Muscle of arm (tissue), 12 donors: Measurements from ENCODE around the gene TBC1D1. TPM values are rescaled to one million over a fixed set of nuclear protein-coding genes. Genes with fewer than 3 reads are reported as not detected.

Experiments used
- DNase-seq: peaks from one replicate; pipeline ENCODE4 v3.0.0-alpha.2; 2013
- polyA plus RNA-seq, 12 donors: library from polyadenylated mRNA; unstranded; fragments of 120-200 nt; gene quantifications; one replicate each; pipeline ENCODE4 v1.2.1, GENCODE V29; 2013; ENCODE audit not compliant: insufficient read length in 12 of 12

Gene TBC1D1
- polyA plus RNA-seq, 12 donors, result 36.0 to 71.2 (median 61.3) TPM; not detected in 1

- DNase-seq, result no peak
Observed at GRCh38 chr4:38144031-38144430, 253.1 kb downstream of the TBC1D1 start.

- DNase-seq, result no peak
Observed at GRCh38 chr4:38145033-38145678, 254.3 kb downstream of the TBC1D1 start.

GRCh38 chr4:38145741-38146140 is 254.9 kb downstream of the TBC1D1 start:
- no peak for DNase-seq

GRCh38 chr4:38146383-38146782 is 255.5 kb downstream of the TBC1D1 start:
- DNase-seq, result no peak

GRCh38 chr4:38149472-38149996 is 258.6 kb downstream of the TBC1D1 start:
- DNase-seq, result no peak

GRCh38 chr4:38149997-38150671 is 259.2 kb downstream of the TBC1D1 start:
- no peak for DNase-seq

GRCh38 chr4:38150766-38151165 is 259.9 kb downstream of the TBC1D1 start:
- DNase-seq, result no peak

- DNase-seq, result no peak
Observed at GRCh38 chr4:38151873-38152272, 261.0 kb downstream of the TBC1D1 start.

DNA sequence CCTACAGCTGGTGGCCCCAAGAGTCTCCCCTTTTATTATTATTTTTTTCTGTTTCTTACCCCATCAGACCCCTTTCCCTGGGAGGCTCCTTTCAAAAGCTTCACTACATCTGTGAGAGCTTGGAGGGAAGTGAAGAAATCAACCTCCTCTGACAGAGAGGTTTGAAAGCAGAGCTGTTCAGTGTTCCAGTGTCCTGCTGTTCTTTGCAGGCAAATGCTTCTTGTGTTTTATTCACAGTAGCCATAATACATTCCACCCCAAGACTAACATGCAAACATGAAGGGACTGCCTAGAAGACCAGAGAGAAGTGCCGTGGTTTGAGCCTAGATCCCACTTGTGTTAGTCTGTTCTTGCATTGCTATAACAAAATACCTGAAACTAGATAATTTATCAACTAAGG is 261.4 kb downstream of the TBC1D1 start:
- no peak for DNase-seq

DNA sequence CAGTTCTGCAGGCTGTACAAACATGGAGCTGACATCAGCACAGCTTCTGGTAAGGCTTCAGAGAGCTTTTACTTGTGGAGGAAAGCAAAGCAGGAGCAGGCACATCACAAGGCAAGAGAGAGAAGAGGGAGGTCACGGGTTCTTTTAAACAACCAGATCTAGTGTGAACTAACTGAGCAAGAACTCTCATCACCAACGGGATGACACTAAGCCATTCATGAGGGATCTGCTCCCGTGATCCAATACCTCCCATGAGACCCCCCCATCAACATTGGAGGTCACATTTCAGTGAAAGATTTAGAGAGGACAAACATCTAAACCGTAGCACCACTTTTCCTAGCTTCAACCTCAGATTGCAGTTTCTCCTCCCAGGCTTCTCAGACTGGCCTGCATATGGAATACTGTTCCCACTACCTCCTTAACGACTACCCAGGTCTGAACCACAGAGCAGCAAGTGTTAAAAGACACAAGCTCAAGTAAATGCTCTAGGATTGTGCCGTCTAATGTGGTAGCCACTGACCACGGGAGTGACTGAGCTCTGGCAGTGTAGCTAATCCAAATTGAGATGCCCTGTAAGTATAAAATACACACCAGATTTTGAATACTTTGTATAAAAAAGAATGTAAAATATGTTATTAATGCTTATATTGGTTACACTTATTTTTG is 262.0 kb downstream of the TBC1D1 start:
- no peak for DNase-seq

GRCh38 chr4:38153387-38153760 is 262.5 kb downstream of the TBC1D1 start:
- no peak for DNase-seq

DNA sequence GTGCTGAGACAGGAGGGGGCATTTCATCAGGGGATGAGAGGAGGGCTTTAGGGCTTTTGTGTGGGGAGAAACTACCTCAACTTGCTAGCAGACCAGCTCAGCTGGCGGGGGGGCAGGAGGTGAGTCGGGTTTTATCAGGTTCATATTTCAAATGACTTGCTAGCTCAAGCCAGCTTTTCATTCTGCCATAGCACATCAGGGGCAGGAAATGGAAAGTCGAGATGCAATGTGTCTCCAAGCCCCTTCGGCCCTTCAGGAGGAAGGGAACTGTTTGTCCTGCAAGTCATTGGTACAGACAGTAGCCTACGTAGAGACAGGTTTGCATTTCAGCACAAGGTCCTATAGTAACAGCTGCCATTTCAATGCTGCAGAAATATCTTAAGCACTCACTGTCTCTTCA is 263.4 kb downstream of the TBC1D1 start:
- no peak for DNase-seq

DNA sequence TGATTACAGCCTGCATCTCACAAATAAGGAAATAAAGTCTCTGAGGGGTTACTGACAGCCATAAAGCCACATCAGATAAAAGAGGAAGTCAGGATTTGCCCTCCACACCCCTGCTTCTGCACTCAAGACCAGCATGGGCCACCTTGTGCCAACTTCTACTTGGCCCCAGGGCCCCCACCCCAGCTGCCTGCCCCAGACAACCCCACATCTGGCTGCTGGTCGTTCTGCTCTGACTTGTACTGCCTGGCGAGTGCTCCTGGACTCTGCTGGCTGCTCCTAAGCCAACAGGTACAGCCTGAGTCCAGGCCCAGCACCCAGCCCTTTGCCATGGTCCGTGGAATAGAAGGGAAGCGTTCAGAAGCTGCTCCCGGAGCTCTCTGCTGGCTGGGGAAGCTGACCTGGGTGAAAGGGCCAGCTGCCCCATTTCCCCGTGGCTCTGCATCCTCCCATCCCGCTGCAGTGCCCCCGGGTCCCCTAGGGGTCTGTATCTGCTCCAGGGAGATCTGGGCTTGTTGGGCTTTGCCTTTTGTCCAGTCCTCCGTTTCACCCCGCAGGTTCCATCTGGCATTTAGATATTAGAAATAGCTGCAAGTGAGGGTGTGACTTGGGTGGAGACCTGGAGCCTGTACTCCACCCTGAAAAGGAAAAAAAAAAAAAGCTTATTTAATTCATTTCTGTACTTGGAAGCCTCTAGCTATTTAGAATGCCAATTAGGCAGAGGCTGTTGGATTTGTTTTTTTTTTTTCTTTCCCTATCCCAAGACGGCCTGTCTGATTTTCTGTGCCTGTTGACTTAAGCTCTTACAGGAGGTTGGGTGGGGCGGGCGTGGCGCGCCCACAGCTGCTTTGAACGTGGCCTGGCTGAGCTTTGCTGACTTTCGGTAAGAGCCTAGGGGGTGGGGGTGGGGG is 264.1 kb downstream of the TBC1D1 start:
- no peak for DNase-seq

GRCh38 chr4:38155589-38156294 is 264.9 kb downstream of the TBC1D1 start:
- no peak for DNase-seq

DNA sequence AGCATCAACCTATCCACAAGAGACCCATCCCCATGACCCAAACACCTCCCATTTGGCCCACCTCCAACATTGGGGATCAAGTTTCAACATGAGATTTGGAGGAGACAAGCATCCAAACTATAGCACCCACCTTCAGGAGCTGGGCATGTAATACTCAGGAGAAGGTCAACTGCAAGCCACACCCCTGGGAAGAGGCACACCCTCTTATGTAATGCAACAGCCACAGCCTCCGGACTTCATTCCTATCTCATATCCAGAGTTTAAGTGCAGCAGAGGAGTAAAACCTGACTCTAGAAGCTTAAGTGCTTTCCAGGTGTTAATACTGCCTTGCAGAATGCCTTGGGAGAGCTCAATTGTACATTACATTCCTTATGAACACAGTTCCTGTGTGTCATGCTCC is 266.7 kb downstream of the TBC1D1 start:
- no peak for DNase-seq

GRCh38 chr4:38160487-38161207 is 269.8 kb downstream of the TBC1D1 start:
- no peak for DNase-seq

- DNase-seq, result no peak
Observed at GRCh38 chr4:38161208-38162113, 270.6 kb downstream of the TBC1D1 start.

- no peak for DNase-seq
Observed at GRCh38 chr4:38162240-38162784, 271.4 kb downstream of the TBC1D1 start.
